HEK293T (cell line): ENCODE data around the gene FBXL4.

Experiments used
- CTCF ChIA-PET: fragments of 350-600 bp; formaldehyde crosslinking; extraction: SDS; loops from one replicate; lab custom pipeline; 2021; ENCODE audit warnings: antibody characterized with exemption, inconsistent platforms; lab: Yijun Ruan, JAX
- POLR2A ChIA-PET: fragments of 350-600 bp; formaldehyde crosslinking; extraction: SDS; loops from one replicate; lab custom pipeline; 2020; ENCODE audit warnings: antibody characterized with exemption, inconsistent platforms; lab: Yijun Ruan, JAX
- DNase-seq: peaks from one replicate; pipeline ENCODE4 v3.0.0; 2012; ENCODE audit warnings: mixed read lengths; ENCODE audit errors: extremely low spot score
- ARNT ChIP-seq: fragments of 450-650 bp; IDR thresholded peaks from 2 replicates; pipeline ENCODE4 v1.6.1; 2017; ENCODE audit warnings: mild to moderate bottlenecking
- BHLHE40 ChIP-seq: fragments of 450-650 bp; IDR thresholded peaks from 2 replicates; pipeline ENCODE4 v1.6.1; 2016; ENCODE audit warnings: mild to moderate bottlenecking, moderate library complexity, borderline replicate concordance
- CTBP1 ChIP-seq: fragments of 450-650 bp; IDR thresholded peaks from 2 replicates; pipeline ENCODE4 v1.6.1; 2016; ENCODE audit warnings: borderline replicate concordance
- ELF4 ChIP-seq: fragments of 450-650 bp; IDR thresholded peaks from 2 replicates; pipeline ENCODE4 v1.6.1; 2017; ENCODE audit warnings: antibody characterized with exemption
- FOXA1 ChIP-seq: fragments of 450-650 bp; IDR thresholded peaks from 2 replicates; pipeline ENCODE4 v1.6.1; 2016; ENCODE audit warnings: mild to moderate bottlenecking
- FOXK2 ChIP-seq: fragments of 450-650 bp; IDR thresholded peaks from 2 replicates; pipeline ENCODE4 v1.6.1; 2016; ENCODE audit warnings: mild to moderate bottlenecking
- FOXM1 ChIP-seq: fragments of 450-650 bp; IDR thresholded peaks from 2 replicates; pipeline ENCODE4 v1.6.1; 2017; ENCODE audit warnings: mild to moderate bottlenecking, borderline replicate concordance
- HDGF ChIP-seq: fragments of 450-650 bp; IDR thresholded peaks from 2 replicates; pipeline ENCODE4 v1.6.1; 2017; ENCODE audit warnings: antibody characterized with exemption, borderline replicate concordance
- L3MBTL2 ChIP-seq: fragments of 450-650 bp; conservative IDR thresholded peaks from 2 replicates; pipeline ENCODE4 v1.6.1; 2016; ENCODE audit warnings: mild to moderate bottlenecking
- LEF1 ChIP-seq: fragments of 450-650 bp; IDR thresholded peaks from 2 replicates; pipeline ENCODE4 v1.6.1; 2017; ENCODE audit warnings: mild to moderate bottlenecking, borderline replicate concordance
- NFRKB ChIP-seq: fragments of 450-650 bp; IDR thresholded peaks from 2 replicates; pipeline ENCODE4 v1.6.1; 2016; ENCODE audit warnings: mild to moderate bottlenecking, moderate library complexity
- PKNOX1 ChIP-seq: fragments of 450-650 bp; IDR thresholded peaks from 2 replicates; pipeline ENCODE4 v1.6.1; 2016
- SP1 ChIP-seq: fragments of 450-650 bp; IDR thresholded peaks from 2 replicates; pipeline ENCODE4 v1.6.1; 2017
- SUZ12 ChIP-seq: fragments of 450-650 bp; IDR thresholded peaks from 2 replicates; pipeline ENCODE4 v1.6.1; 2016; ENCODE audit warnings: mild to moderate bottlenecking
- TARDBP ChIP-seq: fragments of 450-650 bp; IDR thresholded peaks from 2 replicates; pipeline ENCODE4 v1.6.1; 2016
- ZNF384 ChIP-seq: fragments of 450-650 bp; IDR thresholded peaks from 2 replicates; pipeline ENCODE4 v1.6.1; 2016

Gene FBXL4

GRCh38 chr6:98970469-98970868 is 22.7 kb upstream of the FBXL4 start:
- ChIA-PET CTCF (no interaction called here), POLR2A (no interaction called here)
- DNase-seq: no peak
- no peak for TF ChIP-seq TARDBP

GRCh38 chr6:98967616-98968015 is 19.9 kb upstream of the FBXL4 start:
- POLR2A ChIA-PET: no interaction called here
- CTCF ChIA-PET: no interaction called here

GRCh38 chr6:98959631-98960030 is 11.9 kb upstream of the FBXL4 start:
- CTCF ChIA-PET: no interaction called here
- TF ChIP-seq FOXA1: no peak
- no peak for TF ChIP-seq ELF4
- no peak for DNase-seq
- POLR2A ChIA-PET: no interaction called here

More at GRCh38 chr6:98967616-98968015, 19.9 kb upstream of the FBXL4 start:
- no peak for DNase-seq
- TF ChIP-seq L3MBTL2 (no peak), ARNT (no peak), FOXK2 (no peak), NFRKB (no peak), CTBP1 (no peak), HDGF (no peak), BHLHE40 (no peak), FOXA1 (no peak), SP1 (no peak), ZNF384 (no peak), LEF1 (no peak), FOXM1 (no peak), SUZ12 (no peak), PKNOX1 (no peak), TARDBP (no peak), ELF4 (no peak)

GRCh38 chr6:98958776-98959175 is 11.0 kb upstream of the FBXL4 start:
- ChIA-PET CTCF (no interaction called here), POLR2A (no interaction called here)
- TF ChIP-seq LEF1 (no peak), BHLHE40 (no peak), CTBP1 (no peak), FOXM1 (no peak), HDGF (no peak), SP1 (no peak), FOXK2 (no peak), PKNOX1 (no peak), SUZ12 (no peak), ARNT (no peak), FOXA1 (no peak), ZNF384 (no peak), ELF4 (no peak), NFRKB (no peak), TARDBP (no peak), L3MBTL2 (no peak)
- DNase-seq: no peak

- CTCF ChIA-PET: interaction anchor here (0.6 kb wide), 1 partner anchor 1130 kb away, joined by 4 read pairs; no protein-coding TSS in a partner anchor
- no peak for DNase-seq
- POLR2A ChIA-PET: interaction anchor here (0.8 kb wide), 1 partner anchor 9 kb away, joined by 3 read pairs; the partner anchor contains the start of gene FBXL4
- TF ChIP-seq ZNF384 (no peak), FOXK2 (no peak), PKNOX1 (no peak), BHLHE40 (no peak), TARDBP (no peak), SUZ12 (no peak), CTBP1 (no peak), LEF1 (no peak), ELF4 (no peak), HDGF (no peak), L3MBTL2 (no peak), NFRKB (no peak), FOXA1 (no peak), ARNT (no peak), SP1 (no peak), FOXM1 (no peak)
These were observed 9.7 kb upstream of the FBXL4 start for GRCh38 chr6:98957450-98957849.

GRCh38 chr6:98949589-98949988 is 1.8 kb upstream of the FBXL4 start:
- TF ChIP-seq BHLHE40: no peak
- no peak for TF ChIP-seq FOXM1
- no peak for TF ChIP-seq LEF1
- TF ChIP-seq L3MBTL2: no peak
- no peak for TF ChIP-seq CTBP1
- TF ChIP-seq PKNOX1: no peak
- TF ChIP-seq FOXA1: no peak
- no peak for TF ChIP-seq ELF4
- no peak for TF ChIP-seq TARDBP
- no peak for TF ChIP-seq SUZ12
- TF ChIP-seq NFRKB: no peak
- no peak for TF ChIP-seq FOXK2
- ChIA-PET CTCF (interaction anchor here (0.6 kb wide), 1 partner anchor 12 kb away, joined by 6 read pairs; no protein-coding TSS in a partner anchor), POLR2A (no interaction called here)
- no peak for DNase-seq
